ENCODE data around the gene PCSK6.
"Not testable (repeated sequence)": the region's sequence is repeated elsewhere in the genome, so short reads cannot be mapped to it uniquely, and the experiment has no call there.

PCSK6 gene

DNA sequence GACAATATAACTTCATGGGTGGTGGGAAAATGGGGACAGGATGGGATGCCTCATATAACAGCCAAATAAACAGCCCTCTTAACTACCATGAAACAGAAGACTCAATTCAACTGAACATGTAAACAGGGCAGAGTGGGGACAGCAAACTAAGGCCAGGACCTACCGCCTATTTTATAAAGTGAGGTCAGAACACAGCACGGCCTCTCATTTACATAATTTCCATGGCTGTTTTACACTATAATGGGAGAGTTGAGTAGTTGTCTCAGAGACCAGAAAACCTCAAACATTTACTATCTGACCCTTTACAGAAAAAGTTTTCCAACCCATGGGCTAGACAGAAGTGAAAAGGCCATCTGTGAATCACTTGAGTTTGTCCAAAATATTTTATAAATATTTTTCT, 137.8 kb downstream of the PCSK6 start:
- no peak for DNase-seq

GRCh38 chr15:101349047-101349951, 140.2 kb downstream of the PCSK6 start:
- DNase-seq, result no peak

GRCh38 chr15:101348643-101349042, 140.9 kb downstream of the PCSK6 start:
- no peak for DNase-seq

- no peak for DNase-seq
Observed at GRCh38 chr15:101348015-101348414, 141.5 kb downstream of the PCSK6 start.

DNA sequence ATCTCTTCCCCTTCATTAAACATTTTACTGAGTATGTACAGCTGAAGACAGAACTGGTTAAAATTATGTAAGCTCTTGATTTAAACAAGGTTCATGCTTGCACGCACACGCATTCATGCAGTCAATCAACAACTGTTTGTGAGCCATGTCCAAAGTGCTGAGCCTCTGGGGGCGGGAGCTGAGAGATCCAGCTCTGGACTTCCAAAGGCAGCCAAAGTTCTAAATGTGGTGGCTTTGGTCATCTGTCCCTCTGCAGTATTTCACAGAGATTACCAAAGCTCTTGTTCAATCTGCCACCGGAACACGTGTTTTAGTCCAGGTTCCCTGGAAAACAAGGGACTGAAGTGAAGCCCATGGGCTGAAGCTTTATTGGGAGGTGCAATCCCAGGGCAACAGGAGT, 142.1 kb downstream of the PCSK6 start:
- DNase-seq, result no peak

- DNase-seq, result no peak
Observed at GRCh38 chr15:101346928-101347327, 142.6 kb downstream of the PCSK6 start.

DNA sequence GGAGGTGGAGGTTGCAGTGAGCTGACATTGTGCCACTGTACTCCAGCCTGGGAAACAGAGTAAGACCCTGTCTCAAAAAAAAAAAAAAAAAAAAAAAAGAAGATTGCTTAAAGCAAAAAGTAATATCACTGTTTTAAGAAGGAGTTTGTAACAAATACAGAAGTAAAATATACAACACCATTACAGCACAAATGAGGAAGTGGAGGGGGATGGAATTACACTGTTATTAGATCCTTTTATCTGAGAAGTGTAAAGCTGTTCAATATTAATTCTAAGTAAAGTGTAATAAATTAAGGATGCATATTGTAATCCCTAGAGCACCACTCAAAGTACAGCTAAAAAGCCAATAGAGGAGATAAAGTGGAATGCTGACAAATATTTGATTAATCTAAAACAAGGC, 147.5 kb downstream of the PCSK6 start:
- DNase-seq, result no peak

- DNase-seq, result no peak
Observed at GRCh38 chr15:101338502-101339057, 150.9 kb downstream of the PCSK6 start.

DNA sequence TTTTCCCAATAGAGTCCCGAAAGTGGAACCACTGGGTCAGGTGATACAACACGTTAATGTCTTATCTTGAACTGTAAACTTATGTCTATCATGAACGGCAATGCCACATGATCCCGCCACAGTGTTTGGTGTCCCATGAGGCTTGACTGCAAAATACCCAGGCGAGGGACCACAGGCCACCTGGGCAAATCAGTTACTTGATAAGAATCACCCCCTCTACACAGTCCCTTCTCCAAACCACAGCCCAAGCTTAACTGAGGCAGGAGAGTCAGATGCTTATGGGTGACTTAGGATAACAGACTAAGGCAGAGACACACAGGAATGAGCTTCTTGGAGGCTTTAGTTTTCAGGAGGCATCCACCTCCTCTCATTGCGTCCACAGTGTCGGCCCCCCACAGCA, 151.5 kb downstream of the PCSK6 start:
- no peak for DNase-seq

GRCh38 chr15:101333907-101334789, 155.4 kb downstream of the PCSK6 start:
- not testable (repeated sequence) for DNase-seq

- no peak for DNase-seq
Observed at GRCh38 chr15:101332061-101332467, 157.4 kb downstream of the PCSK6 start.

- no peak for DNase-seq
Observed at GRCh38 chr15:101329867-101330380, 159.6 kb downstream of the PCSK6 start.

- no peak for DNase-seq
Observed at GRCh38 chr15:101329309-101329863, 160.1 kb downstream of the PCSK6 start.

DNA sequence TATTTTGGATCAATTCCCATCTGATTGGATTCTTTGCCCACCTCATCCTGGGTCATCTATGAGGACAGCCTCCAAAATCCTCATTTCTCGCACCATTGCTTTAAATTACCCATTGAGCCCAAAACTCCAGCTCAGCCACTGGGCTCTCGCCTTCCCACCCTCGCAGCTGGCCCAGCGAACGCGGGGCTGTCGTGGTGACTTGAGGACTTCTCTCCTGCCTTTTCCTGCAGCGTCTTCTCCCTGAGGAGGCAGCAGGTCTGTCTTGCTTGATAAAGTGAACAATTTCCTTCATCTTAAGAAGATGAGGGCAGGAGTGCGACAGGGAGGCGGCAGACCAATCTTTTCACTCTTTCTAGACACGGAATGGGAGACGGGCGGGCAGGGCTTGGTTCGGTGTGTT, 161.5 kb downstream of the PCSK6 start:
- DNase-seq, result no peak

DNA sequence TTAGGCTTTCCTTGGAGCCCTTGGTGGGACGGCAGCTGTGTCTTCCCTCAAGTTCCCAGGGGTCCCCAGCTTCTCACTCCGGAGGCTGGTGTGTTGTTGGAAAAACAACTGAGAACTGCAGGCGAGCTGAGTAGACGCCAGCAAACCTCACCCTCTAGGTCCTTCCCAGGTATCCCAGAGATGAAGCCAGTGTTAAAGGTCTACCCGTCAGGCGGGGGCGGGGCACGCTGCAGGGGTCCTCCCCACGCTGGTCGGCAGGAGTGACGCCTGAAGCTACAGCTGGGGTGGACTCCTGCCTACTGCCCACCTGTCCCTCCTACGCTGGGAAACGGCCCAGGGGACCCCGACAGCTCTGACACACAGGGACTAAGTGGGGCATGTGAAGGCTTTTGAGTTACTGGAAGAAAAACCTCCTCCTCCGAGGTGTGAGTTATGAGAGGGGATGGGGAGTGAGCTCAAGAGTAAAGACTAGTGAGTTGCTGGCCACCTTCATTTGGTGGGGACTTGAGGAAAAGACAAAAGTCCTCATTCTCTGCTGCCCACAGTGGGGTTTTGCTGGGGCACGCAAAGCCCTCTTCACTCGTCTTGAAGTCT, 162.3 kb downstream of the PCSK6 start:
- no peak for DNase-seq

GRCh38 chr15:101326462-101327146, 162.9 kb downstream of the PCSK6 start:
- DNase-seq, result no peak

DNA sequence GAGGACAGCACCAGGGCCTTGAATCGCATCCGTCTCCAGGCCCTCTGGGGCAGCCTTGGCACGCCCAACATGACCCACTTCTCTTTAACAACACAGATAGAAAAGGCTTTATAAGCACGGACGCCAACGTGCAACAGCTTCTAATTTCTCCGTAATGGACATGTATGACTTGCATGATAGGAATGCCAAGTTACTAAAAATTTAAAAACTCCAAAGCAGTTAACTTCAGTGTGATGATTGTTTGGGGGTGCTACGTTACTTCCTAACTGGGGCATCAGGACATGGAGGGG, 163.5 kb downstream of the PCSK6 start:
- DNase-seq, result no peak

- DNase-seq, result no peak
Observed at GRCh38 chr15:101325263-101326025, 164.1 kb downstream of the PCSK6 start.

GRCh38 chr15:101324524-101325177, 164.9 kb downstream of the PCSK6 start:
- DNase-seq, result no peak

DNA sequence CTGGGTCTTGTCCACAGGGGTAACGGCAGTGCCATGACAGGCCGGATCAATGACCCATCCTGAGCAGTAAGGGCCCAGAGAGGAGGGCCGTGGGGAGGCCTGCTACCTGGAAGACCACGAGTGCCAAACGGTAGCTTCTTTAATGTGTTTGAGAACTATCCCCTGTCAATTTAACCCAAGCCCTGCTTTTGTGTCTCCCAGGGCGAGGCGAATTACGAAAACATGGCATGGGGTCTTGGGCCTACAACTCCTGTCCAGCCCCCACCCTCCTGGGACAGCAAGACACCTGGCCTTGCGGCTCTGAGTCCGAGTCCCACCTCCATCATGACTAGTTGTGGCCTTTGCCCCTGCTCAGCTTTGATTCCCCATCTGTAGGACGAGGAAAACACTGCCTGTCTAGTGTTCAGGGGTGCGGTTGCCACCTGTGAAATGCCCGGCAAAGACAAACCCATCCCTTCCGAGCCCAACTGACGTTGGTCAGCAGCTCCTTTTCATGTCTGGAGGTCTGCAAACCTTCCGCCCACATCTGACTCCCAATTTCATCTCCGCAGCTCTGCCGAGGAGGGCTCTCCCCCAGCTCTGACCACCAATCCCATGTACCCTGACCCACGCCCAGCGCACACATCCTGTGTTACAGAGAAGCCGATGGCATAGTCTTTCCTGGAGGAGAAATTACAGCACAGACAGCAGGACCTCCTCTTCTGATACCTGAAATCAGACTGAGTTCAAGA, 165.5 kb downstream of the PCSK6 start:
- DNase-seq, result no peak

All from NCI-H2227 treated with DMSO at 0.1 percent for 48 hours (cell line).